ENCODE measurements around the gene PRELID1.

DNA sequence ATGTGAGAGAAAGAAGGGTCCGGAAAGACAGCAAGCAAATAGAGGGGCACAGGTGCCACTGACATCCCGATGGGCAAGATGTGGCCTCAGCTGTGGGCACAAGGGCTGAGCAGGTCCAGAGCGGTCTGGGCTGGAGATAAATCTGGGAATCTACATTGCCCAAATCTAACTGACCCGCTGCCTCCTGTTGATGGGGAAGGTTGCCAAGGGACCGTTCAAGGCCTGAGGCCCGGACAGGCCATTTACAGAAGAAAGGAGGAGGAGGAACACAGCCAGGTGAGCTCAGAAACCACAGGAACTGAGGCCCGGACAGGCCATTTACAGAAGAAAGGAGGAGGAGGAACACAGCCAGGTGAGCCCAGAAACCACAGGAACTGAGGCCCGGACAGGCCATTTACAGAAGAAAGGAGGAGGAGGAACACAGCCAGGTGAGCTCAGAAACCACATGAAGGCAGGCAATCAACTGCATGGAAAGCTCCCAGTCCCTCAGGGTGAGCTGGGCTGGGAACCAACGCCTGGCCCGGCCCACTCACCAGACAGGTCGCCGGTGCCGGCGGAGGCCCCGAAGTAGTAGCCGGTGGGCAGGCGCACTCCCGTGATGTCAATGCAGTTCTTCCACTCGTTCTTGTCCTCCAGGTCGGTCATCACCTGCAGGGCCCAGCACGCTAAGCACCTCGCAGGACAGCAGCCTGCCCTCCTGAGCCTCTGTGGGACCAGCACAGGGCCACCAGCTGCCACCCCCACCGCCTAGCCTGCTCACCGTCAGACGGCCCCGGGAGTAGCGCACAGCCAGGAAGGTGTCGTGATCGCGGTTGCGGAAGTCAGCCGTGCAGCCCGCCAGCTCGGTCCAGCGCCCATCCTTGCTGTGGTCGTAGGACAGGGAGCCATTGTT, 33.2 kb downstream of the PRELID1 start:
- TF ChIP-seq CTCF (IDR thresholded peaks at IDR 0.05; ENCODE audit: low read length) = no peak
- no peak for TF ChIP-seq EZH2 (optimal IDR thresholded peaks at IDR 0.05; ENCODE audit: low read depth, low read length)
- no peak for TF ChIP-seq EZH2phosphoT487 (IDR thresholded peaks at IDR 0.05; ENCODE audit: low read length)

Measured in MM.1S (cell line).